Measurements from ENCODE around the gene PLCB2.

Gene PLCB2

DNA sequence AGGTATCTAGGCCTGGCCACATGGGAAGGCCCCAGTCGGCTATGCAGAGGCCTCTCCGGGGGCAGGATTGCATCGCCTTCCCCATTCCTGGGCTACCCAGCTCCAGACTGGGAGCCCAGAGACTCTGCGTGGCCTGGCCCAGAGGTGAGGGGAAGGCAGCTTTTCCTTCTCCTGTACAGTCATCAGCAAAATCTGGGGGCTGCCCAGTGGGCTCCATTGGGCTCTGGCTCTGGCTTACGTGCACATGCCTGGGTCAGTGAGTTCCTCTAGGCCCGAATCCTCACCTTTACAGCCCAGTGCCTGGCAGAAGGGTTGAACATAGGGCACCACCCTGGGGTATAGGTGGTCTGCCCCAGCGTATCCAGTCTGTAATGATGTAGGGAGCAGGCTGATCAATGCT lies 20.9 kb downstream of the PLCB2 start:
- DNase-seq (ENCODE audit: low read depth in 2 of 2, low spot score in 1 of 2), result no peak

DNA sequence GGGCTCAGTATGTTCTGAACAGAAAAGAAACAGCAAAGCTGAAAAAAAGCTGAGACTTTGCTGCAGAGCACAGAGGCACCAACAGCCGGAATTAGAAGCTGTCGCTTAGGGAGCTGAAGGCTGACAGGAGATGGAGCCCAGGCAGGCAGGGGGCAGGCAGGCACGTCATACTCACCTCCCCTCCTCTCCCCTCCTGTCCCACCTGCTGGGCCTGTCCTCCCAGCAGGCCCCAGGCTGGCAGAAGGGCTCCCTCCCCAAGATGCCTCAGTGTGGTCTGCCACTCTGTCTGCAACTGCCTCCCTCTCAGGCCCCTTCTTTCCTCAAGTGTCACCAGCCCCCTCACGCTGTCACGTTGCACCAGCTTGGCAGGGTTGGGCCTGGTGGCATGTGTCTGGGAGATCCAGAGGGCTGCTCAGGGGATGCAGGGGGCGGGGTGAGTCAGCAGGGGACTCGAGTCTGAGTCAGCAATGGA lies 21.6 kb downstream of the PLCB2 start:
- DNase-seq (ENCODE audit: low read depth in 2 of 2, low spot score in 1 of 2), result no peak

- no peak for DNase-seq (ENCODE audit: low read depth in 2 of 2, low spot score in 1 of 2)
Observed at GRCh38 chr15:40285554-40286011, 22.2 kb downstream of the PLCB2 start.

DNA sequence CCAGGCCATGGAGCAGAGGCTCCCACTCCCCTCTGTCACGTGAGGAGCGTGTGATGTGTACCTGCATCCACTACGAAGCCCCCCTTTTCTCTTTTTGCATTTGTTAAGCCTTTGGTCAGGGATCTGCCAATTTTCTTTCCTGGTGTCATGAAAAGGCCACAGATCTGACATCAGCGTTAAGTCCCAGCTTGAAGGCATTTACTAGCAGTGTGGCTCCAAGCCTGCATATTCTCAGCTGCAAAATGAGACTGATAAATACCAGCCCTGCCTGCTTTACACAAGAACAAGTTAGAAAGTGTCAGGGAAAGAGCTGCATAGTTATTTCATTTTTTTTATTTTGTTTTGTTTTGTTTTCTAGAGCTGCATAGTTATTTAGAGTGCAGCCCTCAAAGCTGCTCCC lies 22.6 kb downstream of the PLCB2 start:
- no peak for DNase-seq (ENCODE audit: low read depth in 2 of 2, low spot score in 1 of 2)

GRCh38 chr15:40283615-40284300 lies 24.0 kb downstream of the PLCB2 start:
- DNase-seq (ENCODE audit: low read depth in 2 of 2, low spot score in 1 of 2), result no peak

DNA sequence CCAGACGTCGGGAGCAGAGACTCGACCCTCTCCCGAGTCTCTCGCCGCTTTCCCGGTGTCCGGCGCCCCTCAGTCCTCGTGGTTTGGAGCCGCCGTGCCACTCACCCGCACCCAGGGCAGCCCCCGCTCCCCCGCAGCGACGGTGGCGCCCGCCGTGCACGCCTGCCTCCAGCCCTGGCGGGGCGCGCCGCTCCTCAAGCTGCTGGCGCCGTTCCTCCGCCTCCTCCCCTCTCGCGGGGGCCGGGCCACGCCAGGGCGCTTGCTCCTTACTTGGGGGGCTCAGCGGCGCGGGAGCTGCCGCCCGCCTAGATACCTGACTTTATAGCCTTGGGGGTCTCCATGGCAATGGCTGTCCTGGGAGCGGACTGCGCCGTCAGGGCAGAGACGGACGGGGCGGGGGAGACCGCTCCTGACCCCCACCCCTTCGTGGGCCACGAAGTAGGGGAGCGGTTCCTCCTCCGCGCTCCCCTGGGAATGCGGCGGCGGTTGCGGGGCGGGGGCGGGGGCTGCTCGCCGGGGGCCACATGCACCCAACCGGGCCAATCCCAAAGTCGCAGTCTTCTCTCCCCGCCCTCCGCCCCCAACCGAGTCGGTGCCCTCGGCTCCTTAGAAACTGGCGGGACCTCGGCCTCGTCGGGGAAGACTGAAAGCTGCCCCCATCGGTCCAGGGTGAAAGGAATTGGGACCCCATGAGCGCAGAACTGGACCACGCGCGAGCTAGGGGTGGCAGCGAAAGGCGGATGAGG lies 24.7 kb downstream of the PLCB2 start, which contains the start of gene ANKRD63:
Gene ANKRD63, minus strand, starts transcription at position 196 of the 746 bp plus-strand sequence. CDS start 478 bp downstream, outside the sequence.
- no peak for DNase-seq (ENCODE audit: low read depth in 2 of 2, low spot score in 1 of 2)

GRCh38 chr15:40282147-40282868 lies 25.4 kb downstream of the PLCB2 start:
- DNase-seq (ENCODE audit: low read depth in 2 of 2, low spot score in 1 of 2), result no peak

- DNase-seq (ENCODE audit: low read depth in 2 of 2, low spot score in 1 of 2), result no peak
Observed at GRCh38 chr15:40281801-40282146, 26.0 kb downstream of the PLCB2 start.

GRCh38 chr15:40281057-40281800 lies 26.5 kb downstream of the PLCB2 start:
- DNase-seq (ENCODE audit: low read depth in 2 of 2, low spot score in 1 of 2), result no peak

DNA sequence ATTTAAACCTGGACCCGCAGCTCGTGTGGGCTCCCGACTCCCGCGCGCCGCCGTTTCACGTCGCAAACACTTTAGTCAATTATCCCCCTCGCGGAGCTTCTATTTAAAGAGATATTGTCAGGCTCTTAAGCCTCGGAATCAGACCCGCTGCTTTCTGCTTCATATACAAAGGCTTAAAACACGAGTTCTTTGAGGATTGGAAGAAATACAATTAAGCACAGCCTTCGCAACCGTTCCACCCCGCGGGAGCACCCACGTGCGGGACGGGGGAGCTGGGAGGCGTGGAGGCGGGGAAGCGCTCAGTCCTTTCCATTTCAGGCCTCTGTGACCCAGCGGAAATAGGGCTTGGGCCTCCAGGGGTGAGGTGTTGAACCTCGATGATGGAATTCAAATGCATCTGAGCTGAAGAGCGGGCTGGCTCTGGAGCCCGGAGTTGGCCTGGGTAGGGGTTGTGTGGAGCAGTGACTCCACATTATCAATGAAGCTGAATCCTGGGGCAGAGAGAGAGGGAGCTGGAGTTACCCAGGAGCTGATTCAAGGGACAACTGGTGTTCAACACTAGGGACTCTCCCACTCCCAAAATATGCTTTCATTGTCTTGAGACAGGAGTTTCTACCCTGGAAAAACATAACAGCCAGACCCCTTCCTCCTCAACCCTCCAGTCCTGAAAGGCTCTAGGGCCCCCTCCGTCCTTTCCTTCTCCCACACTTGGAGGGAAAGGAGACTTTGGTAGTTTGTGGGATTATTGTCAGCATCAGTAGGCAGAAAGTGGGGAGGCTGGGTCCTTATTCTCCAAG lies 27.3 kb downstream of the PLCB2 start:
- no peak for DNase-seq (ENCODE audit: low read depth in 2 of 2, low spot score in 1 of 2)

GRCh38 chr15:40279437-40280141 lies 28.1 kb downstream of the PLCB2 start:
- DNase-seq (ENCODE audit: low read depth in 2 of 2, low spot score in 1 of 2), result peak; percentile 17 to 47

- DNase-seq (ENCODE audit: low read depth in 2 of 2, low spot score in 1 of 2), result no peak
Observed at GRCh38 chr15:40278026-40278425, 29.7 kb downstream of the PLCB2 start.

GRCh38 chr15:40277471-40277870 lies 30.3 kb downstream of the PLCB2 start:
- DNase-seq (ENCODE audit: low read depth in 2 of 2, low spot score in 1 of 2), result no peak

DNA sequence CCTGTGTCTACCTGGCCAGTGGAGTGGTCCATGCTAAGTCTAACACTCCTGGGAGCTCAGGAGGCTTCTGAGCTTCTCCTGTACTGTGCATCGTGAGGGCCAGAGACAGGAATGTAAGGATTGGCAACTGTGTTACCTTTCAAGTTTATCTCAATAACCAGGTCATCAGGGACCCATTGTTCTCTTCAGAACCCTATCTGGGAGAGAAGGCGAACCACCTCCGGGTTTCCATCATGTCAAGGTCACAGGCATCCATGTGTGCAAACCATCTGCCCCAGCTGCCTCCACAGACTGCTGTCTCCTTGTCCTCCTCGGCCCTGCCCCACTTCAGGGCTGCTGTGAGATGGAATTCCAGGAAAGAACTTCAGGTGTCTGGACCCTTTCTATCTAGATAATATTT lies 30.8 kb downstream of the PLCB2 start:
- no peak for DNase-seq (ENCODE audit: low read depth in 2 of 2, low spot score in 1 of 2)

DNA sequence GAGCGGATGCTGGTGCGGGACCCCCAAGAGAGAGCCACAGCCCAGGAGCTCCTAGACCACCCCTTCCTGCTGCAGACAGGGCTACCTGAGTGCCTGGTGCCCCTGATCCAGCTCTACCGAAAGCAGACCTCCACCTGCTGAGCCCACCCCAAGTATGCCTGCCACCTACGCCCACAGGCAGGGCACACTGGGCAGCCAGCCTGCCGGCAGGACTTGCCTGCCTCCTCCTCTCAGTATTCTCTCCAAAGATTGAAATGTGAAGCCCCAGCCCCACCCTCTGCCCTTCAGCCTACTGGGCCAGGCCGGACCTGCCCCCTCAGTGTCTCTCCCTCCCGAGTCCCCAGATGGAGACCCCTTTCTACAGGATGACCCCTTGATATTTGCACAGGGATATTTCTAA lies 31.8 kb downstream of the PLCB2 start:
- no peak for DNase-seq (ENCODE audit: low read depth in 2 of 2, low spot score in 1 of 2)

DNA sequence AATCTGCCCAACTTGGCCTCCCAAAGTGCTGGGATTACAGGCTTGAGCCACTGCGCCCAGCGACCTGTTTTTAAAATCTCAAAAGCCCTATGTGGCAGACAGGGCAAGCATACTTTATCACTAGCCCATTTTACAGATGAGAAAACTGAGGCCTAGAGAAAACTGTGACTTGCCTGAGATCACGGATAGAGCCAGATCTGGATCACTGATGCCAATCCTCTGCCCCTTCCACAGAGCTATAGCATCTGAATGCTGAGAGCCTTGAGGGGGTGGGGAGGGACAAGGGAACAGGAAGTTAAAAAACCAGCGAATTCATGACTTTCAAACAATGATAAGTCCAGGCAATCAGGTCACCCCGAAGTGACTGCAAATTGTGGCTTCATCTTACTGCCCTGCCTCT lies 32.2 kb downstream of the PLCB2 start:
- no peak for DNase-seq (ENCODE audit: low read depth in 2 of 2, low spot score in 1 of 2)

- peak; percentile 70 to 79 for DNase-seq (ENCODE audit: low read depth in 2 of 2, low spot score in 1 of 2)
Observed at GRCh38 chr15:40274350-40275274, 33.1 kb downstream of the PLCB2 start.

DNA sequence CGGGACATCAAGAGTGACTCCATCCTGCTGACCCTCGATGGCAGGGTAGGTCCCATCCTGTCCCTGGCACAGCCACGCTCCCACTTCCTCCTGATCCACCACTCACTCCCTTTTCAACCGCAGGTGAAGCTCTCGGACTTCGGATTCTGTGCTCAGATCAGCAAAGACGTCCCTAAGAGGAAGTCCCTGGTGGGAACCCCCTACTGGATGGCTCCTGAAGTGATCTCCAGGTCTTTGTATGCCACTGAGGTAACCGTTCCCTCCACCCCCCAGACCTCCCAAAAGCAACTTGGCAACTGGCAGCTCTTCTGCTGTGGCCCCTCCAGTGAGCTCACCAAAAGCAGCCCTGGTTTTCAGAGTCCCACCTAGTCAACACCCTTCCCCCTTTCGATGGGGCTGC lies 34.3 kb downstream of the PLCB2 start:
- no peak for DNase-seq (ENCODE audit: low read depth in 2 of 2, low spot score in 1 of 2)
